GM21515 (cell line): ENCODE measurements around the gene ACAP3.

Source experiments
- ATAC-seq: cut with Tn5 transposase; IDR thresholded peaks from one replicate; pipeline ENCODE4 v1.9.1; 2021; ENCODE audit not compliant: unreplicated experiment

ACAP3 gene

GRCh38 chr1:1345384-1345783 lies 37.7 kb upstream of the ACAP3 start:
- ATAC-seq = no peak

DNA sequence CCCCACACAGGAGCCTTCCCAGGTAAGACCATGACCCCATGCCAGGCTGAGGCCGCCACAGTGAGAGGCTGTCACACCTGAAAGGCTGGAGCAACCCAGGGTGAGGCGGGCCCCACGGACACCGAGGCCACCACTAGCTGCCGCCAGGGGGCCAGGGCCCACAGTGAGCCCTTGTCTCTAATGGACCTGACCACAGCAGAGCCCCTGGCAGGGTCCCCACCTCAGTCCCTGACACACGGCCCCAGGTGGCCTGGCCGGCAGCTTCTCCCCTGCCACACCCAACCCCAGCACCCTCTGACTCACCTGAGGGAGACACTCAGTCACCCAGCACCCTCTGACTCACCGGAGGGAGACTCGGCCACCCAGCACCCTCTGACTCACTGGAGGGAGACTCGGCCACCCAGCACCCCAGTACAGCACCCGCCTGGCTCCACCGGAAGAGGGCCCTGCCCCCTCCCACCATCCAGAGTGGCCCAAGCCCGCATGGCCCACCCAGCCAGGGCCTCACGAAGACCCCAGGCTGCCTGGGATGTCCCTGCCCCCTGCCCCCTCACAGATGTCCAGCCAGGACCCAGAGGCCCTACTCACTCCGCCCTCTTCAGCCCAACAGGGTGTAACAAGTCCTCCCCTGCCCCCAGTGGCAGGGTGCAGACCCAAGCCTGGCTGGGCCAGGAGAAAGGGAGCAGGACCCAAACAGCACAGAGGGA lies 37.1 kb upstream of the ACAP3 start:
- no peak for ATAC-seq

DNA sequence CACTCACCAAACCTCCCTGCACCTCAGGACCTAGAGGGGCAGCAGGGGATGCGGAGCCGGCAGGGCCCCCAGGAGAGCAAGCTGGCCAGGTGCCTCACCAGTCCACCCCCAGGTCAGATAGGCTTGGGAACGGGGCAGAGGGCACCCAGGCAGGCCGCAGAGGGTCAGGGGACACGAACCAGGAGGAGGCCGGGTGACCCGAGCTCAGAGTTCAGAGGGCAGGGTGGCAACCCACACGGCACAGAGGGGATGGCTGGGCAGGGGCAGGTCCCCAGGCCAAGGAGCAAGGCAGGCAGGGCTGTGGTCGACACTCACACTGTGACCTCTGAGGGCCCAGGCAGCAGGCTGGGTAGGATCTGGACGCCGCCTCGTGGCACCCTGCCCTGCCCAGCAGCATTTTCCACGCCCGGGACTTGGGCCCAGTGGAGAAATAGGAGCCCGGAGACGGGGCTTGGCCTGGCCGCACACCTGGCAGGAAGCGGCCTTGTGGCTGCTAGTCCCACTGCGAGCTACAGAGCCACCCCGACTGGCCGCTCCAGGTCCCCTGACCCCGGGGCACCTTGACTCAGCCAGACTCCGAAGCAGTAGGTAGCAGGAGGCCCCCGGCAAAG lies 36.2 kb upstream of the ACAP3 start:
- ATAC-seq = no peak

DNA sequence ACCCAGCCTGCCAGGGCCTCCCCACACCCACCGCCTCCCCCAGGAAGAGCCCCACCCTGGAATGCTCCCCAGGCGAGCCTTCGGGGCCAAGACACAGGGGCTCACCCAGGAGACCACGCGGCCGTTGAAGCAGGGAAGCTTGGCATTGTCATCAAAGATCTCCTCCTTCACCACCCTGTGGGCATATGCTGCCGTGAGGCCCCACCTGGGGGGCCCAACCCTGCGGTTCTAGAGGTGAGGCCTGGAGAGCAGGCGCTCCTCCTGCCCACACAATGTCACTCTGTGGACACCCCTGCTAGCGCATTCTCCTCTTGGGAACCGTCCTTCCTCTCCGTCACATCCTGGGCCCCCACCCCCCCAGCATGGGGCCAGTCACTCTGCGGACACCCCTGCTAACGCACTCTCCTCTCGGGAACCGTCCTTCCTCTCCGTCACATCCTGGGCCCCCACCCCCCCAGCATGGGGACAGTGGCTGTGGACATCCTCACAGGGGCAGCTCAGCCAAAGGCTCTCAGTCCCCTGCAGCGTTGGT lies 34.9 kb upstream of the ACAP3 start:
- no peak for ATAC-seq

DNA sequence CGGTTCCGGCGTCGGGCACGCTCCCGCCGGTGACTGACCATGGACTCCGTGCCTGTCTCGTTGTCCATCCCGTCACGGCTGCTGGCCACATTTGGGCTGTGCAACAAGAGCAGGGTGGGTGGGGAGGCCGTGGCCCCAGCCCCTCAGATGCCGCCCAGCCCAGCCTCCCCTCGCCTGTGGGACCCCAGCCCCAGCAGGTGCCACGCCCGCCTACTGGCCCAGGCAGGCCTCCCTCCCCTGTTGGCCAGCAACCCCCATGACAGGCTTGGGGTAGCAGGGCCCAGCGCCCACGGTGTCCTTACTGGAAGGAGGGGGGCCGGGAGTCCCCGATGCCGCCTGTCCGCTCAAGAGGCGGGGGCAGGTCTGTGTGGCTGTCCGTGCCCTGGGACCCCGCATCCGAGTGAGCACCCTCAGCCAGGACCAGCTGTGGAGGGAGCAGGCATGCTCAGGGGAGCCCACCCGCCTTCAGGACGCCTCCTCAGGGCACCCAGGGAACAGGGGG lies 34.4 kb upstream of the ACAP3 start:
- no peak for ATAC-seq

DNA sequence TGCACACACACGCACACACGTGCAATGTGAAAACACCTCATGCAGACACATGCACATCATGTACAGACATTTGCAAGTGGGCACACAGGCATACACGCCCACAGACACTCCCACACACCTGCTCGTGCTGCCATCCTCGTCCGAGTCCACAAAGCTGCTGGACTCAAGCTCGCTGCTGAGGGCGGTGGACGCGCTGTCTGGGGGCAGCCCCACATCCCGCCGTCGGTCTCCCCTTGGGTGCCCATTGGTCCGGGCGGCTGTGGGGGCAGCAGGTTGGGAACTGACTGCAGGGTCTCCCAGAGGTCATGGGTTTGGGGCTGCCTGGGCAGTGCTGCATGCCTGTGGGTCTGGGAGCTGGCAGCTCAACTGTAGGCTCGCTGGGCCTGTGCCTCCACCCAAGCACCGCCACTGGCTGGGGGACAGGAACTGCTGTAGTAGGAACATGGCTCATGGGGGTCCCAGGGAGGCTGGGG lies 33.9 kb upstream of the ACAP3 start:
- ATAC-seq = no peak

GRCh38 chr1:1340791-1341548 lies 33.2 kb upstream of the ACAP3 start:
- no peak for ATAC-seq

GRCh38 chr1:1340185-1340584 lies 32.5 kb upstream of the ACAP3 start:
- no peak for ATAC-seq

GRCh38 chr1:1338278-1338677 lies 30.5 kb upstream of the ACAP3 start:
- no peak for ATAC-seq

GRCh38 chr1:1337793-1338147 lies 30.0 kb upstream of the ACAP3 start:
- ATAC-seq = no peak

DNA sequence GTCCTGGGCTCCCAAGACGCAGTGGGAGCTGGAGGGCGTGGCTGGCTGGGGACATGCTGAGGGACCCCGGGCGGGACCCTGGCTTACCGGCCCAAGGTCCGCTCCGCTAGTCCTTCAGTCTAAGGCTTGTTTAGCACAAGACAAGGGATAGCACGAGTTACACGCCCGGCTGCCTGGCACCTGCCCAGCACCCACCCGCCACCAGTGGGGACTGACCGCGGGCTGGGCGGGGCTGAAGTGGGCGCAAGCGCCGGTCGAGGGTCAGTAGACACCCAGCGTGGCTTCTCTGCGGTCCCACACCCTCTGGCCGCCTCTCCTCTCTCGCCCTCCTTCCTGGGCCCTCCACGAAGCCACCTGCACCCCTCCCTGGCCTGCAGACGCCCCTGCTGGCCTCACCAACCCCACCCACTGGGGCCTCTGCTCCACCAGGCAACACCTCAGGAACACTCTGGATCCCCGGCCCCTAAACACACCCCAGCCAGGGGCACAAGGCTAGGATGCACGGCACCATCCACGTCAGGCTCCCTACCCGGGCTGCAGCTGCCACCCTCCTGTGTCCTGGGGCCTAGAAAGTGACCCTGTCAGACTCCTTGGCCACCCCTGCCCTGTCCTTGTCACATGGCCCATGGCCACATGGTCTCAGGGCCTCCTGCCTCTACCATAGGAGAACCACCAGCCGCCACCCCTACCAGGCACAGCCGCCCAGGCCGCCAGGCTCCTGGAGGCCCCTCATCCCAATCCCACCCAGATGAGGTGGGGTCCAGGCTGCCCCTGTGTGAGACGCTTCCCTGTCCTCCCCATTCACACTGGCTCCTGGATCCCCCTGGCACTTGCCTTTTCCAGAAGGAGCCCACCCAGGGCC lies 29.4 kb upstream of the ACAP3 start:
- ATAC-seq = no peak

GRCh38 chr1:1336446-1336845 lies 28.7 kb upstream of the ACAP3 start:
- no peak for ATAC-seq

GRCh38 chr1:1335792-1336248 lies 28.1 kb upstream of the ACAP3 start:
- no peak for ATAC-seq

DNA sequence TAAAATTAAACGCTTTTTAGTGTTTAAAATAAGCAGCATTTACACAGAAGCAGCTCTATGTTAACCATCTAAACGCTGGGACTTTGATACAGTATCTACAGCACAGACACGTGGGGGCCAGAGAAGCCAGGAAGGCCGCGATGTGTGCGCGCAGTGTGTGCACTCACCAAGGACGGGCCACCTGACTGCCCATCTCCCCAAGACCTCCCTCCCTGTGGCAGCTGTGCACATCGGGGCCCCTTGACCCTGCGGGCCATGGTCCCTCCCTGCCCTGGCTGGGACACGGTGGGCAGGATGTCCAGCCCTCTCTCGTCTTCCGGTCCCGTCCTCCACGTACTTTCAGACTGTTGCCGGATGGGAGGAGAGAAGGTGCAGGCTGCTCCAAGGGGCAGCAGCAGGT lies 27.6 kb upstream of the ACAP3 start:
- ATAC-seq = no peak

DNA sequence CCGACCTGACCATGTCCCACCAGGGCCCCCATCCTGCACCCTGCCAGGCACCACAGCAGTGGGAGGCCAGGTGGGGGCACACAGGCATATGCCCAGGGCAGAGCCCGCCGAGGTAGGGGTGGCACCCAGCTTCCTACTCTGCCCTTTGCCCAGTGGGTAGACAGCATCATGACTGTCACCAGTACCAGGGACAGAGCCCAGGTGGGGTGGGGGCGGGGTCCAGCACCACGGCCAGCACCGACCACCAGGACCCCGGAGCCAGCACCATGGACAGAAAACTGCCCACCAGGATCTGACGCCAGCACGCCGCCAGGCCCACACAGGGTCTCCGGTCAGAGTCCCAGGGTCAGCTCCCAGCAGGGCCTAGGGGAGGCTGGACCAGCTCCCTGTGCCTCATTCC lies 27.1 kb upstream of the ACAP3 start:
- no peak for ATAC-seq

DNA sequence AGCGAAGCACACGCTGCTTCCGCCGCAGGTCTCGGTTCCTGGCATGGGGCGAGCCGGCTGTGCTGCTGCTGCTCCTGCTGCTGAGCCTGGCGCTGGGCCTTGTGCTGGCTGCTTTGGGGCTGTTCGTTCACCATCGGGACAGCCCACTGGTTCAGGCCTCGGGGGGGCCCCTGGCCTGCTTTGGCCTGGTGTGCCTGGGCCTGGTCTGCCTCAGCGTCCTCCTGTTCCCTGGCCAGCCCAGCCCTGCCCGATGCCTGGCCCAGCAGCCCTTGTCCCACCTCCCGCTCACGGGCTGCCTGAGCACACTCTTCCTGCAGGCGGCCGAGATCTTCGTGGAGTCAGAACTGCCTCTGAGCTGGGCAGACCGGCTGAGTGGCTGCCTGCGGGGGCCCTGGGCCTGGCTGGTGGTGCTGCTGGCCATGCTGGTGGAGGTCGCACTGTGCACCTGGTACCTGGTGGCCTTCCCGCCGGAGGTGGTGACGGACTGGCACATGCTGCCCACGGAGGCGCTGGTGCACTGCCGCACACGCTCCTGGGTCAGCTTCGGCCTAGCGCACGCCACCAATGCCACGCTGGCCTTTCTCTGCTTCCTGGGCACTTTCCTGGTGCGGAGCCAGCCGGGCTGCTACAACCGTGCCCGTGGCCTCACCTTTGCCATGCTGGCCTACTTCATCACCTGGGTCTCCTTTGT lies 26.0 kb upstream of the ACAP3 start:
- ATAC-seq = no peak

DNA sequence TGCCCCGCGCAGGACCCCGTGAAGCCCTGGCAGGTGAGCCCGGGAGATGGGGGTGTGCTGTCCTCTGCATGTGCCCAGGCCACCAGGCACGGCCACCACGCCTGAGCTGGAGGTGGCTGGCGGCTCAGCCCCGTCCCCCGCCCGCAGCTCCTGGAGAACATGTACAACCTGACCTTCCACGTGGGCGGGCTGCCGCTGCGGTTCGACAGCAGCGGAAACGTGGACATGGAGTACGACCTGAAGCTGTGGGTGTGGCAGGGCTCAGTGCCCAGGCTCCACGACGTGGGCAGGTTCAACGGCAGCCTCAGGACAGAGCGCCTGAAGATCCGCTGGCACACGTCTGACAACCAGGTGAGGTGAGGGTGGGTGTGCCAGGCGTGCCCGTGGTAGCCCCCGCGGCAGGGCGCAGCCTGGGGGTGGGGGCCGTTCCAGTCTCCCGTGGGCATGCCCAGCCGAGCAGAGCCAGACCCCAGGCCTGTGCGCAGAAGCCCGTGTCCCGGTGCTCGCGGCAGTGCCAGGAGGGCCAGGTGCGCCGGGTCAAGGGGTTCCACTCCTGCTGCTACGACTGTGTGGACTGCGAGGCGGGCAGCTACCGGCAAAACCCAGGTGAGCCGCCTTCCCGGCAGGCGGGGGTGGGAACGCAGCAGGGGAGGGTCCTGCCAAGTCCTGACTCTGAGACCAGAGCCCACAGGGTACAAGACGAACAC lies 25.2 kb upstream of the ACAP3 start:
- no peak for ATAC-seq

DNA sequence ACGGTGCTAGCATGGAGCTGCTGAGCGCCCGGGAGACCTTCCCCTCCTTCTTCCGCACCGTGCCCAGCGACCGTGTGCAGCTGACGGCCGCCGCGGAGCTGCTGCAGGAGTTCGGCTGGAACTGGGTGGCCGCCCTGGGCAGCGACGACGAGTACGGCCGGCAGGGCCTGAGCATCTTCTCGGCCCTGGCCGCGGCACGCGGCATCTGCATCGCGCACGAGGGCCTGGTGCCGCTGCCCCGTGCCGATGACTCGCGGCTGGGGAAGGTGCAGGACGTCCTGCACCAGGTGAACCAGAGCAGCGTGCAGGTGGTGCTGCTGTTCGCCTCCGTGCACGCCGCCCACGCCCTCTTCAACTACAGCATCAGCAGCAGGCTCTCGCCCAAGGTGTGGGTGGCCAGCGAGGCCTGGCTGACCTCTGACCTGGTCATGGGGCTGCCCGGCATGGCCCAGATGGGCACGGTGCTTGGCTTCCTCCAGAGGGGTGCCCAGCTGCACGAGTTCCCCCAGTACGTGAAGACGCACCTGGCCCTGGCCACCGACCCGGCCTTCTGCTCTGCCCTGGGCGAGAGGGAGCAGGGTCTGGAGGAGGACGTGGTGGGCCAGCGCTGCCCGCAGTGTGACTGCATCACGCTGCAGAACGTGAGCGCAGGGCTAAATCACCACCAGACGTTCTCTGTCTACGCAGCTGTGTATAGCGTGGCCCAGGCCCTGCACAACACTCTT lies 24.5 kb upstream of the ACAP3 start:
- no peak for ATAC-seq
